K562 (cell line): Measurements from ENCODE around the gene DGAT2. TPM values are rescaled to one million over a fixed set of nuclear protein-coding genes. Genes with fewer than 3 reads are reported as not detected.

ENCODE experiments used
- ATAC-seq: fragments of 200-7000 bp; cut with Tn5 transposase; 3 replicates; pipeline ENCODE4 v1.9.1; 2020; ENCODE audit warnings: moderate library complexity
- BruUV-seq: library from RNA; stranded (reverse); fragments of 400-500 nt; replicated peaks from 2 replicates; lab custom pipeline; 2021; lab: Mats Ljungman, UMichigan
- CTCF ChIA-PET: fragments of 300-600 bp; formaldehyde crosslinking; extraction: SDS; loops from one replicate; lab custom pipeline; 2021; ENCODE audit warnings: low intra/inter-chr PET ratio; lab: Yijun Ruan, JAX
- POLR2A ChIA-PET: fragments of 300-600, 350-650 bp; sonication (Branson Sonifier 250); formaldehyde crosslinking; extraction: SDS; loops from one replicate; lab custom pipeline; 2021; ENCODE audit warnings: antibody characterized with exemption, inconsistent platforms; lab: Yijun Ruan, JAX
- DNase-seq, 4 experiments: peaks; one replicate each; pipeline versions ENCODE4 v3.0.0 to v3.0.0-alpha.2; 2011 to 2018; ENCODE audit warnings: low spot score in 3 of 4, mixed read lengths in 3 of 4; ENCODE audit errors: extremely low read depth in 1 of 4
- FAIRE-seq: peaks from 2 replicates; lab custom pipeline; 2011; peaks lifted over from hg19 to GRCh38; lab: Jason Lieb, UNC
- H2AFZ ChIP-seq: 2 replicates; pipeline ENCODE4 v1.6.0; 2011; ENCODE audit warnings: low read depth, low read length, control low read depth, inconsistent platforms
- H3K27ac ChIP-seq: fragments of 200-600 bp; 3 replicates; pipeline ENCODE4 v1.8.0; 2011; ENCODE audit warnings: low read depth, mild to moderate bottlenecking, control low read depth, inconsistent platforms, low read length, moderate library complexity, mixed read lengths; ENCODE audit errors: extremely low read depth
- H3K27me3 ChIP-seq, 2 experiments: fragments of 300-600 bp in 1 of 2; 2 replicates in 1 of 2; 3 replicates in 1 of 2; pipeline versions ENCODE4 v1.6.0 to v1.8.0; 2011; ENCODE audit warnings: inconsistent platforms in 2 of 2, low read length in 2 of 2, mild to moderate bottlenecking in 1 of 2, mixed read lengths in 1 of 2, moderate library complexity in 1 of 2; ENCODE audit not compliant: control insufficient read depth in 2 of 2, insufficient read depth in 2 of 2
- H3K36me3 ChIP-seq: fragments of 300-600 bp; 3 replicates; pipeline ENCODE4 v1.8.0; 2011; ENCODE audit warnings: mild to moderate bottlenecking, low read length, inconsistent platforms; ENCODE audit not compliant: control insufficient read depth, insufficient read depth
- H3K4me1 ChIP-seq, 2 experiments: fragments of 200-600 bp in 1 of 2; replicated peaks in 1 of 2; 2 replicates in 1 of 2; 3 replicates in 1 of 2; pipeline versions ENCODE4 v1.5.1 to v1.8.0; 2011; ENCODE audit warnings: inconsistent platforms in 2 of 2, low read length in 2 of 2, mild to moderate bottlenecking in 1 of 2, mixed read lengths in 1 of 2, moderate library complexity in 1 of 2; ENCODE audit not compliant: control insufficient read depth in 2 of 2, insufficient read depth in 2 of 2
- H3K4me2 ChIP-seq: 2 replicates; pipeline ENCODE4 v1.6.1; 2011; ENCODE audit warnings: low read length, control low read depth, inconsistent platforms, mixed read lengths; ENCODE audit not compliant: insufficient read depth
- H3K4me3 ChIP-seq: fragments of 200-600 bp; sonication (generic), shearing (Covaris generic); 2 replicates; pipeline ENCODE4 v1.5.1; 2016; ENCODE audit warnings: control low read depth, inconsistent platforms
- H3K79me2 ChIP-seq: fragments of 200-600 bp; 3 replicates; pipeline ENCODE4 v1.8.0; 2011; ENCODE audit warnings: low read length, inconsistent platforms; ENCODE audit not compliant: control insufficient read depth, insufficient read depth
- H3K9ac ChIP-seq, 2 experiments: 2 replicates each; pipeline versions ENCODE4 v1.6.0 to v1.6.1; 2011; ENCODE audit warnings: low read depth in 2 of 2, low read length in 2 of 2, control low read depth in 1 of 2, inconsistent platforms in 1 of 2, mild to moderate bottlenecking in 1 of 2, mixed read lengths in 1 of 2; ENCODE audit not compliant: insufficient read depth in 1 of 2
- H3K9me1 ChIP-seq: one replicate; pipeline ENCODE4 v1.6.0; 2011; ENCODE audit warnings: inconsistent platforms, mild to moderate bottlenecking, low read length, moderate library complexity; ENCODE audit not compliant: control insufficient read depth, insufficient read depth
- H3K9me3 ChIP-seq: replicated peaks from 2 replicates; pipeline ENCODE4 v1.5.1; 2011; ENCODE audit warnings: low read depth, low read length, inconsistent platforms; ENCODE audit not compliant: control insufficient read depth, insufficient read depth
- H4K20me1 ChIP-seq: replicated peaks from 2 replicates; pipeline ENCODE4 v1.6.1; 2011; ENCODE audit warnings: low read length, inconsistent platforms, mixed read lengths; ENCODE audit not compliant: control insufficient read depth, insufficient read depth
- CEBPB ChIP-seq: fragments of 450-650 bp; IDR thresholded peaks from 2 replicates; pipeline ENCODE4 v1.6.1; 2016; ENCODE audit warnings: missing genetic modification characterization, missing compliant biosample characterization
- PREB ChIP-seq: sonication (generic); formaldehyde crosslinking; IDR thresholded peaks from 2 replicates; pipeline ENCODE4 v1.8.1; 2023; ENCODE audit warnings: mild to moderate bottlenecking, missing genetic modification reagents
- RBM14 ChIP-seq: fragments of 200-400 bp; formaldehyde crosslinking; IDR thresholded peaks from 2 replicates; pipeline ENCODE4 v1.6.1; 2018; ENCODE audit warnings: low read depth, mild to moderate bottlenecking, low read length, moderate library complexity, borderline replicate concordance; ENCODE audit not compliant: insufficient read depth
- YY1 ChIP-seq, 3 experiments: IDR thresholded peaks; 2 replicates each; pipeline ENCODE4 v1.6.1; 2011; ENCODE audit warnings: low read length in 2 of 3, mild to moderate bottlenecking in 2 of 3, moderate library complexity in 2 of 3, borderline replicate concordance in 1 of 3, control low read depth in 1 of 3, low read depth in 1 of 3; ENCODE audit not compliant: insufficient read depth in 3 of 3, insufficient replicate concordance in 2 of 3, control insufficient read depth in 1 of 3, insufficient read length in 1 of 3; ENCODE audit errors: extremely low read depth in 1 of 3
- WGBS: fragments of 100-300 bp; shearing (Covaris generic); methylation state at CpG from one replicate; pipeline ENCODE4 v1.1.6; 2016; ENCODE audit warnings: low coverage, mixed read lengths; ENCODE audit not compliant: insufficient coverage; ENCODE audit errors: missing lambda C conversion rate; 5-methylcytosine and 5-hydroxymethylcytosine counted together
- in situ Hi-C: fragments of 300-500 bp; cut with MboI; formaldehyde crosslinking; loops from 4 replicates; pipeline ENCODE4 v1.15.0; 2018; ENCODE audit warnings: inconsistent platforms, mixed read lengths
- intact Hi-C: fragments of 100-400 bp; cut with micrococcal nuclease; formaldehyde crosslinking; loops from 2 replicates; pipeline ENCODE4 v1.14.2; 2022
- polyA plus RNA-seq, 8 experiments: library from polyadenylated mRNA; depleted of rRNA in 4 of 8; stranded (reverse) in 5 of 8; unstranded in 3 of 8; fragments of >200 nt; fragmentation: Nextera tagmentation in 2 of 8; fragmentation: Illumina TruSeq in 1 of 8; extraction: Ambion mirVana in 2 of 8; extraction: Trizol in 1 of 8; gene quantifications; 2 replicates each; pipeline versions ENCODE4 v1.2.1 to v1.2.3, GENCODE V29; 2011 to 2014; ENCODE audit warnings: inconsistent platforms in 1 of 8, missing spikeins in 1 of 8
- total RNA-seq, 7 experiments: library from RNA; depleted of rRNA in 6 of 7; stranded (reverse); fragments of >200 nt in 6 of 7; fragmentation: Illumina TruSeq in 2 of 7; extraction: Trizol in 2 of 7; gene quantifications; 2 replicates each; pipeline versions ENCODE4 v1.2.1 to v1.2.3, GENCODE V29; 2011 to 2021; ENCODE audit warnings: low replicate concordance in 1 of 7

DGAT2 gene
- total and polyA plus RNA-seq, 9 of the 15 experiments (the other 6 are each of a cell fraction or from before 2014, with no cell fraction given), result 0.68 to 2.8 (median 1.8) TPM

- in situ Hi-C loops, result no loop called here
- Histone ChIP-seq H3K9me3 (no peaks in the 10 kb centered on the region), H3K27ac (no peak overlapping the region), H2AFZ (no peak overlapping the region), H3K36me3 (no peaks in the 10 kb centered on the region), H3K27me3 (no peaks in the 10 kb centered on the region), H3K4me3 (no peak overlapping the region), H3K4me2 (no peak overlapping the region)
- BruUV-seq, result no TSS peak
- intact Hi-C loops, result no loop called here
- POLR2A ChIA-PET, result no interaction called here
- TF ChIP-seq RBM14 (no peak), YY1 (IDR thresholded peaks at IDR 0.05; ENCODE audit: borderline replicate concordance in 1 of 3, control insufficient read depth in 1 of 3, extremely low read depth in 1 of 3, insufficient read depth in 3 of 3, insufficient read length in 1 of 3, insufficient replicate concordance in 2 of 3, low read depth in 1 of 3, low read length in 2 of 3) (peak in 1 of 3 experiments; percentile 42), PREB (CRISPR knock-in tag) (no peak), CEBPB (tag) (peak; percentile 35; the same call in 1 of the 2 replicates)
- TF ChIP-seq, all 486 proteins: peak for 2
- FAIRE-seq, result no peak
- Histone ChIP-seq H3K4me1 (no peaks in the 10 kb centered on the region), H3K79me2 (no peaks in the 10 kb centered on the region), H3K9me1 (no peaks in the 10 kb centered on the region), H4K20me1 (no peaks in the 10 kb centered on the region), H3K9ac (no peak overlapping the region)
- CTCF ChIA-PET, result no interaction called here
- 4% methylated on average over 2 of the region's 2 CpGs for WGBS
- ATAC-seq, result peak; percentile 34; the same call in 2 of the 3 replicates
- no peak for DNase-seq
These were observed 10.9 kb upstream of the DGAT2 start for GRCh38 chr11:75757651-75758050.
